Transverse colon (tissue), 4 donors: ENCODE results near the gene MCAM. TPM values are rescaled to one million over a fixed set of nuclear protein-coding genes. Genes with fewer than 3 reads are reported as not detected.

ENCODE experiments used
- DNase-seq: peaks from one replicate; pipeline ENCODE4 v3.0.0-alpha.2; 2019
- H3K27ac ChIP-seq, 4 donors: fragments of 200-600 bp; sonication (generic); 2 replicates each; pipeline ENCODE4 v1.5.1; 2016 to 2018; ENCODE audit warnings: inconsistent platforms in 4 of 4
- H3K27me3 ChIP-seq: fragments of 200-600 bp; sonication (generic); 2 replicates; pipeline ENCODE4 v1.5.1; 2017; ENCODE audit warnings: inconsistent platforms
- H3K36me3 ChIP-seq, 4 donors: fragments of 200-600 bp; sonication (generic); 2 replicates each; pipeline ENCODE4 v1.5.1; 2017 to 2019; ENCODE audit warnings: inconsistent platforms in 4 of 4
- H3K4me1 ChIP-seq, 4 donors: fragments of 200-600 bp; sonication (generic); 2 replicates each; pipeline ENCODE4 v1.5.1; 2017 to 2020; ENCODE audit warnings: inconsistent platforms in 4 of 4
- H3K4me3 ChIP-seq, 4 donors: fragments of 200-600 bp; sonication (generic); 1 replicate in 1 of 4; 2 replicates in 3 of 4; pipeline versions ENCODE4 v1.5.1 to v1.6.1; 2017 to 2019; ENCODE audit warnings: inconsistent platforms in 4 of 4
- H3K9me3 ChIP-seq, 2 donors: fragments of 200-600 bp; sonication (generic); 2 replicates each; pipeline ENCODE4 v1.5.1; 2017 to 2019; ENCODE audit warnings: inconsistent platforms in 2 of 2
- EP300 ChIP-seq: sonication (generic); formaldehyde crosslinking; IDR thresholded peaks from one replicate; pipeline ENCODE4 v1.6.1; 2017; ENCODE audit warnings: antibody characterized with exemption, low read depth
- POLR2A ChIP-seq: fragments of 450-650 bp; IDR thresholded peaks from one replicate; pipeline ENCODE4 v1.6.1; 2016; ENCODE audit warnings: antibody characterized with exemption, mild to moderate bottlenecking, moderate library complexity
- POLR2AphosphoS5 ChIP-seq, 3 donors: sonication (generic); formaldehyde crosslinking; IDR thresholded peaks; one replicate each; pipeline ENCODE4 v1.6.1; 2016; ENCODE audit warnings: antibody characterized with exemption in 3 of 3
- WGBS, 2 donors: methylation state at CpG; one replicate each; pipeline ENCODE4 v1.1.5; 2018; ENCODE audit warnings: low coverage in 1 of 2; 5-methylcytosine and 5-hydroxymethylcytosine counted together
- in situ Hi-C, 4 donors: fragments of 200-750 bp; cut with MboI; loops; one replicate each; pipeline versions ENCODE4 v1.15.0 to v1.15.1; 2017; ENCODE audit warnings: low sequenced_read_pairs in 3 of 4, low pct_ligation_motif_present in 1 of 4, low pct_unique_long_range_greater_than_20kb in 1 of 4
- intact Hi-C: fragments of 100-400 bp; cut with DNase I; formaldehyde crosslinking; loops from one replicate; pipeline ENCODE4 v1.15.1; 2023; ENCODE audit warnings: low total_unique reads
- total RNA-seq, 4 donors: library from RNA; depleted of rRNA; stranded (reverse); fragments of >200 nt; gene quantifications; one replicate each; pipeline ENCODE4 v1.1.0, GENCODE V29; 2016
- TF ChIP-seq, protein P1 (sequence below), 5 experiments: fragments of 200-600 bp in 3 of 5; fragments of 450-650 bp in 2 of 5; sonication (generic) in 3 of 5; IDR thresholded peaks; 1 replicate in 2 of 5; 2 replicates in 3 of 5; pipeline ENCODE4 v1.5.1; 2016 to 2017; ENCODE audit warnings: antibody characterized with exemption in 5 of 5, inconsistent platforms in 3 of 5, mild to moderate bottlenecking in 2 of 5, moderate library complexity in 1 of 5

Gene MCAM
- total RNA-seq, 4 donors from 2014 or later, result 87.4 to 466 (median 150) TPM

DNA sequence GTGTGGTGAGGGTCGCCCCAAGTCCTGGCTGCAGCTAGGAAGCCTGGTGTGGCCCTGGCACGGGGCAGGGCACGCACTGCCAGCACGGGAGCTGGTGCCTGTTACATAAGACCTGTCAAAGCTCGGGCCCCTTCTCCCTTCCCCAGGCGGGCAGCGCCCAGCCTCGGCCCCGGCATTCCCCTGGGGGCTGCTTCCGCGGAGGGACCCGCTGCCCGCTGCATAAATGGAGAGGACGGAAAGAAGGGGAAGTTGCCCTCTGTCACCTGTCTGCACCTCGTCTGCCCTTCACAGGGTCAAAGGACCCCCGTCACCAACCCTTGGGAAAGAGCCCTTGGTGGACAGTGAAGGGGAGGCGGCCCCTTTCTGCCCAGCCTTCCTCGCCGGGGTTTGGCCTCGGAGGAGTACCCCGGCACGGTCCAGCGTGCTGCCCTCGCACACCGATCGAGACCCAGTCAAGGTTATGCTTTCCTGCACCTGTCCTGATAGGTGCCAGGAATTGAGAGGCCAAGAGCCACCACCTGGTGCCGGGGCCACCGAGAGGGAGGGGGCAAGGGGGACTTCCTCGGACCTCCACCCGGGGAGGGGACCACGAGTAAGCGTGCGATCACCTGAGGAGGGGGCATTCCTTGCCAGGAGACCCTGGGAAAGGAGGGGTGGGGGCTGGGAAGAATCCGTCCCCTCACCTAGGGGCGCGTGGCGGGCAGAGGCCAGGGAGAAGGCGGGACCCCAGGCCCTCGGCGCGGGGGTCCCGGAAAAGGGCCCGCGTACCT lies 46.3 kb upstream of the MCAM start:
- TF ChIP-seq EP300, result no peak
- TF ChIP-seq POLR2A, result no peak
- Histone ChIP-seq H3K4me3 (peak overlapping the region; percentile 40 to 61 (median 46)), H3K27me3 (peaks cover 14% of the 10 kb centered on the region), H3K27ac (peak overlapping the region; percentile 80 to 88 (median 86)), H3K9me3 (no peaks in the 10 kb centered on the region), H3K36me3 (no peaks in the 10 kb centered on the region), H3K4me1 (peaks cover 35 to 69% (median 60%) of the 10 kb centered on the region in 4 donors)
- in situ Hi-C loops, result no loop called here
- 30 to 46% methylated on average over 2 to 42 of the region's 44 CpGs for WGBS, 2 donors
- intact Hi-C loops, result no loop called here
- no peak for DNase-seq

DNA sequence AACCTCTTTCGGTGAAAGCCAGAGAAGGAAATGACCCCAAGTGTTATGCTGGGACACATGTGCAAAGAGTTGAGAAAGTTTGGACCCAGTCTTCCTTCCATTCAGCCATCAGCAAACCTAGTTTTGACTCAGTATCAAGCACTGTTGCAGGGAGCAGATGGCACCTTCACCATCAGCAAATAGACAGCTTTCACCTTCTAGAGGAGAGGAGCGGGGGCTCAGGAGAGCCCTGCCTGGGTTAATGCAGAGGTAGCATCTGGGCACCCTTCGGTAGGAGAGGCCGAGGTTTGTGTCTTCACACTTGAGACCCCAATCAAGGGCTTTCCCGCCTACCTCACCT lies 45.8 kb upstream of the MCAM start:
- H3K9me3 ChIP-seq, result no peaks in the 10 kb centered on the region
- intact Hi-C loops, result no loop called here
- peaks cover 29 to 64% (median 54%) of the 10 kb centered on the region in 4 donors for H3K4me1 ChIP-seq
- peak overlapping the region; percentile 80 to 88 (median 86) for H3K27ac ChIP-seq
- in situ Hi-C loops, result no loop called here
- peaks cover 14% of the 10 kb centered on the region for H3K27me3 ChIP-seq
- no peak for DNase-seq
- H3K36me3 ChIP-seq, result no peaks in the 10 kb centered on the region
- H3K4me3 ChIP-seq, result peak overlapping the region in 3 of 4 donors; percentile 40 to 61 (median 49)
- 88 to 100% methylated on average over 2 to 5 of the region's 5 CpGs for WGBS, 2 donors
- TF ChIP-seq POLR2AphosphoS5 (IDR thresholded peaks at IDR 0.05), result no peak
- no peak for TF ChIP-seq EP300
- TF ChIP-seq, protein P1, sequence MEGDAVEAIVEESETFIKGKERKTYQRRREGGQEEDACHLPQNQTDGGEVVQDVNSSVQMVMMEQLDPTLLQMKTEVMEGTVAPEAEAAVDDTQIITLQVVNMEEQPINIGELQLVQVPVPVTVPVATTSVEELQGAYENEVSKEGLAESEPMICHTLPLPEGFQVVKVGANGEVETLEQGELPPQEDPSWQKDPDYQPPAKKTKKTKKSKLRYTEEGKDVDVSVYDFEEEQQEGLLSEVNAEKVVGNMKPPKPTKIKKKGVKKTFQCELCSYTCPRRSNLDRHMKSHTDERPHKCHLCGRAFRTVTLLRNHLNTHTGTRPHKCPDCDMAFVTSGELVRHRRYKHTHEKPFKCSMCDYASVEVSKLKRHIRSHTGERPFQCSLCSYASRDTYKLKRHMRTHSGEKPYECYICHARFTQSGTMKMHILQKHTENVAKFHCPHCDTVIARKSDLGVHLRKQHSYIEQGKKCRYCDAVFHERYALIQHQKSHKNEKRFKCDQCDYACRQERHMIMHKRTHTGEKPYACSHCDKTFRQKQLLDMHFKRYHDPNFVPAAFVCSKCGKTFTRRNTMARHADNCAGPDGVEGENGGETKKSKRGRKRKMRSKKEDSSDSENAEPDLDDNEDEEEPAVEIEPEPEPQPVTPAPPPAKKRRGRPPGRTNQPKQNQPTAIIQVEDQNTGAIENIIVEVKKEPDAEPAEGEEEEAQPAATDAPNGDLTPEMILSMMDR (IDR thresholded peaks at IDR 0.05), result no peak
- no peak for TF ChIP-seq POLR2A

DNA sequence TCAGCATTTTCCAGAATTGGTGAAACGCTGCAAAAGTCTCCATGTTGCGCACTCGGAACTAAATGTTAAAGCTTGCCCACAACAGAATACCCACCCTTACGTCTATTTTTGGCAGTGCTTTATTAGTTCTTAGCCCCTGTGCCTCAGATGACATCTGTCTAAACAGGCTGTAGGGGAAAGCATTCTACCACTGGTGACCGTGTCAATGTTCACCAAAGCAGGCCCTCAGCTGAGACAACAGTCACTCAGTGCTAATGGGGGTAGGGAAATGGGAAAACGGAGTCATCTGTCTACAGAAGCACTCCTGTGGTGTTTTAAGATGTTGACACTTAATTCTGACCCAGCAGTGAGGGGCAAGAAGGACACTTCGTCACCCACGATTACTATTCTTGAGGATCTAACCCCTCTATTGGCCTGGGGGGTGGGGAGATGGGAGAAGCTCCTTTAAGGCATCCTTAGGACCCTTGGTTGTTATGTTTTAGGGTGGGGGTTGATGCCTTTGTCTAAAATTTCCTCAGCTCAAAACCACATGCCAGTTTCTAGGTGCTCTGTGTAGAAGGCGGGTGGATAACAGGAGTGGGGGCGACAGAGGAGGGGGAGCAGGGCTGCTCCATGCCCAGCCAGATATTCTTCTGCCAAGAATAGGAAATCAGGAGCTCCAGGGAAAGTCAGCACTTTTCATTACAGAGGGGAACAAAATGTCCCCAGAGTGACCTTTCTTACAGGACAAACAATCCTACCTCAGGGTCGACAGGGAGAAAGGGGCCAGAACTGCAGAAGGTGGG lies 45.2 kb upstream of the MCAM start:
- peak overlapping the region in 2 of 4 donors; percentile 40 to 61 for H3K4me3 ChIP-seq
- in situ Hi-C loops, result no loop called here

DNA sequence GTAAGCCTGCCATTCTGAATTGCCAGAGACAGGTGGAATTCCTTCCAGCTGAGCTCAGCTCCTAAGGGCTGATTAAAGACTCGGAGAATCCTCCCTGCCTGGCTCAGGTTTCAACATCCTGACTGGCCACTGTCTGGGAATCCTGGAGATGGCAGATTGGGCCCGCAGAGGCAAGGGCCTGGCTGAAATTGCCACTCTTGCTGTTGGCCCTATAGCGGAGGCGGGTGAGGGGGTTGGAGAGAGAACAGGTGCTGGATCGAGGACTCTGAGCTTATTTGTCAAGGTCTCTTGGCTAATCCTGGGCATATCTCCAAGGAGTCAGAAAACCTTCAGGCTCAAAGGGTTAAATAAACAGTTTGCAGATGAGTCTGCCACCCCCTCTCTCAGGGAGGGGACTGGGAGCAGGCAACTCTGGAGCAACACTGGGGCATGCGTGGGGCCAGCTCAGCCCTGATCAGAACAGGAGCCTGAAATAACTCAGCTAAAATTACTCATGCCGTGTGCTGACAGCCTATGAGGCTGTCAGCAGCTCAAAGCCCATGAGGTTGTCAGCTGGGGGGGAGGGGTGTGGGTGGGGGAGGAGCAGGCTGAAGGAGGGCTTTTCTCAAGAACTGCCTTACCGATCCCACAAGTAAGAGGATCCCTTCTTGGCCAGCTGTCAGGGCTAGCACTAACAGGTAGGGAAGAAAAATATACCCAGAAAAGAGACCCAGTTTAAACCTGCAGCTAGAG lies 44.3 kb upstream of the MCAM start:
- DNase-seq, result no peak
- TF ChIP-seq, protein P1 (IDR thresholded peaks at IDR 0.05), result no peak
- TF ChIP-seq POLR2AphosphoS5 (IDR thresholded peaks at IDR 0.05), result no peak
- no peak for TF ChIP-seq EP300
- TF ChIP-seq POLR2A, result no peak
- Histone ChIP-seq H3K27me3 (peaks cover 14% of the 10 kb centered on the region), H3K4me3 (peak overlapping the region in 1 of 4 donors; percentile 4), H3K27ac (peak overlapping the region; percentile 33 to 86 (median 82)), H3K4me1 (peaks cover 16 to 54% (median 45%) of the 10 kb centered on the region in 4 donors), H3K36me3 (no peaks in the 10 kb centered on the region), H3K9me3 (no peaks in the 10 kb centered on the region)
- 13 to 43% methylated on average over 3 to 8 of the region's 8 CpGs for WGBS, 2 donors
- intact Hi-C loops (no loop called here), in situ Hi-C loops (no loop called here)

More for the DNA sequence above, 45.2 kb upstream of the MCAM start:
- Histone ChIP-seq H3K4me1 (peaks cover 24 to 58% (median 49%) of the 10 kb centered on the region in 4 donors), H3K27me3 (peaks cover 14% of the 10 kb centered on the region), H3K36me3 (no peaks in the 10 kb centered on the region), H3K27ac (peak overlapping the region; percentile 33 to 86 (median 82)), H3K9me3 (no peaks in the 10 kb centered on the region)
- intact Hi-C loops, result no loop called here
- TF ChIP-seq POLR2A (no peak), POLR2AphosphoS5 (IDR thresholded peaks at IDR 0.05) (no peak), EP300 (no peak)
- TF ChIP-seq, protein P1 (IDR thresholded peaks at IDR 0.05), result no peak
- WGBS, 2 donors, result 86 to 93% methylated on average over 3 to 11 of the region's 11 CpGs
- no peak for DNase-seq
